Skin of body (tissue), 2 donors: Measurements from ENCODE around the gene COX10. TPM values are rescaled to one million over a fixed set of nuclear protein-coding genes. Genes with fewer than 3 reads are reported as not detected.
"Not testable (repeated sequence)": the region's sequence is repeated elsewhere in the genome, so short reads cannot be mapped to it uniquely, and the experiment has no call there.

ENCODE experiments used
- DNase-seq: peaks from one replicate; lab custom pipeline; 2025; lab: John Stamatoyannopoulos, UW
- total RNA-seq: library from RNA; depleted of rRNA; stranded (reverse); fragments of >200 nt; gene quantifications from one replicate; pipeline ENCODE4 v1.2.3, GENCODE V29; 2014

COX10 gene
- total RNA-seq: 13.8 TPM

DNA sequence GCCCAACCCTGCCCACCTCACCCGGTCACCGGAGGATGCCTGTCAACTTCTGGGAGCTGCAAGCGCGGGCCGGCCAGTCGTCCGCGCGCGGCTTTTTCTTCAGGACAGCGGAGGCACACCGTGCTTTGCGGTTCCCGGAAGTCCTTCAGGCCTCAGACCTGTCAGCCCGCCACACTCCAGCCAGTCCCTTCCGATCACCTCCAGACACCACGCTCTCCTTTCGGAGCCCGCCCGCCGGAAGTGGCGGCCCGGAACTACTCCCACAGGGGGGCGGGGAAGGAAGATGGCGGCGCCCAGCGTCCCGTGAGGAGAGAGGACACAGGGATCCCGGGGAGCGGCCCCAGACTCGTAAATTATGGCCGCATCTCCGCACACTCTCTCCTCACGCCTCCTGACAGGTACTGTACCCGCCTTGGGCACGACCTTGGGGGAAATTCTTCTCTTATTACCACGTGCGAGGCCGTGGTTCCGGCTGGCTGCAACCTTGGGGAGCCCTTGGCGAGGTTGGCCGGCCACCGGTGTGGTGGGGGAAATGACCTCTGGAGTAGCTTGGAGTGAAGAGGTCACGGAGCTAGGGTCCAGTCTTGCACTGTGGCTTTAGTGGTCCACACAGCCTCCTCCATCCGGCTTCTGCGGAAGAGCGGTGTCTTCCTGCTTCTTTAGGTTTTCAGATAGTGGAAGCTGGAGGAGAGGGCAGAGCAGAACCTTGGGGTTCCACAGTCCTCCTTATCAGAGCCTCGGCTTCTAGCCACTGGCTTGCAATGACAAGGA, at the start of gene COX10:
COX10 (plus strand) TSS at position 254 of the 771 bp plus-strand sequence; CDS start at position 356, 102 bp downstream.
- DNase-seq: peak; percentile 52

- not testable (repeated sequence) for DNase-seq
These were observed 47.5 kb upstream of the COX10 start for GRCh38 chr17:14021651-14022294.

DNA sequence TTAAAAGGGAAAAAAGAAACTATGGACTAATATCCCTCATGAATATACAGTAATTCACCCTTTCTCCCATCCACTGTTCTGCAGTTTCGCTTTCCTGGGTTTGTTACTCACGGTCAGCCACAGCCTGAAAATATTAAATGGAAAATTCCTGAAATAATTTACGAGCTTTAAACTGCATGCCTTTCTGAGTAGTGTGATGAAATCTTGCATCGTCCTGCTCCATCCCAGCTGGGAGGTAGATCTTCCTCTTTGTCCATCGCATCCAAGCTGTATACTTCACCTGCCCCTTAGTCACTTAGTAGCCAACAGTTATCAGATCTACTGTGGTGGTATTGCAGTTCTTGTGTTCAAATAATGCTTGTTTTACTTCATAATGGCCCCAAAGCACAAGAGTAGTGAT, 39.5 kb upstream of the COX10 start:
- not testable (repeated sequence) for DNase-seq

GRCh38 chr17:14032234-14032633, 37.1 kb upstream of the COX10 start:
- DNase-seq: no peak

GRCh38 chr17:14033166-14033565, 36.1 kb upstream of the COX10 start:
- no peak for DNase-seq

GRCh38 chr17:14037453-14037852, 31.9 kb upstream of the COX10 start:
- no peak for DNase-seq

DNA sequence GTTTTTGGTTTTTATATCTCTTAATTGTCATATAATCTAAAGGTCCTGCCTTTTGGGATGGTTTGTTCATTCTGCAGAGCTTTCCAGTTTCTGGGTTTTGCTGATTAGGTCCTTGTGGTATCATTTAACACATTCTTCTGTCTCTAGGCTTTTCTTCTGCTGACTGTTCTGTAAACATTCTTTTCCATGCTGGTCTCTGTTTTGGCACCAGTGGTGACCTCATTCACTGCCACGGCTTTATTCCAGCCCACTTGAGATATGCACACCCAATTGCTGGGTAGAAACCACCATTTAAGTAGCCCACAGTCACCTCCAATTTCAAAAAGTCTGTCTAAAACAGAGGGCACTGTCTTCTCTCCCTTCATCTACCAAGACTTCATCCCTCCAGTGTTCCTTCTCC, 31.1 kb upstream of the COX10 start:
- no peak for DNase-seq

GRCh38 chr17:14042411-14042810, 26.9 kb upstream of the COX10 start:
- DNase-seq: no peak

DNA sequence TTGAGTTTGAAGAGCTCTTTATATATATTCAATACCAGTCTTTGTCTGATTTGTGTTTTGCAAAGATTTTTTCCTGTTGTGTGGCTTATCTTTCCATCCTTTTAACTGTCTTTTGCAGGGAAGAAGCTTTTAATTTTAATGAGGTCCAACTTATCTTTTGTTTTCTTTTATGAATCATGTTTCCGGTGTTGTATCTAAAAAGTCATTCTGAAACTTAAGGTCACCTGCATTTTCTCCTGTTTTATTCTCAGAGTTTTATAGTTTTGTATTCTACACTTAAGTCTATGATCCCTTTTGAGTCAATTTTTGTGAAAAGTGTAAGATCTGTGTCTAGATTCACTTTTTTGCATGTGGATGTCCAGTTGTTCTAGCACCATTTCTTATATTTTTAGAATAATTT, 24.6 kb upstream of the COX10 start:
- no peak for DNase-seq

DNA sequence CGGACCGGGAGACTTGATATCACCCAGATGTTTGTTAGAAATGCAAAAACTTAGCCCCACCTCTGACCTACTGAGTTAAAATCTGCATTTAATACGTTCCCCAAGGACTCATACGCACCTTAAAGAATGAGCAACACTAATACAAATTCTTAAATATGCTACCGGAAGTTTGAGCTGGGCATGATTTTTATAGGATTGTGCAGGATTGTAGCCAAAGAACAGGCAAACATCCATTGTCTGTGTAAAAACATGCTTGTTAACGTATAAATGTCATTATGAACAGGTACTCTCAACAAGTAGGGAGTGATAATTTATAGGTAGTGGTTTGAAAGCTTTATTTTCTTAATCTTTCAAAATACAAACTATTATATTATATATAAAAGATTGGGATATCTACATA, 22.3 kb upstream of the COX10 start:
- DNase-seq: no peak

DNA sequence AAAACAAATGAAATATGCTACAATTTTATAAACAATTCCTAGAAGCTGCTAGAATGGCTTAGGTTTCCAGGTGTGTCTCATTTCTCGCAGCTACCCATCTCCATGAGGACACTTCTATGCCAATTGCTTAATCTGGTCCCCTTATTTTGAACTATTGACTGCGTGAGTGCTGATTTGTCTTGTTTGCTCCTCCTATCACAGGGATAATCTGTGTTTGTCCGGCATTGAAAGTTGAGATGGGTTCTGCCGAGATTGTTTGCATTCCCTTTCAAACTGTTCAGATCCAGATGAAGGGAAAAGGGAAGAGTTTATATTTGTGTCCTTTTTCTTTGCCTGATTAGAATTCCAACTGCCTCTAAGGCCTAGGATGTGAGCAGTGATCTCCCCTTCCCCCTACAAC, 21.7 kb upstream of the COX10 start:
- no peak for DNase-seq

DNA sequence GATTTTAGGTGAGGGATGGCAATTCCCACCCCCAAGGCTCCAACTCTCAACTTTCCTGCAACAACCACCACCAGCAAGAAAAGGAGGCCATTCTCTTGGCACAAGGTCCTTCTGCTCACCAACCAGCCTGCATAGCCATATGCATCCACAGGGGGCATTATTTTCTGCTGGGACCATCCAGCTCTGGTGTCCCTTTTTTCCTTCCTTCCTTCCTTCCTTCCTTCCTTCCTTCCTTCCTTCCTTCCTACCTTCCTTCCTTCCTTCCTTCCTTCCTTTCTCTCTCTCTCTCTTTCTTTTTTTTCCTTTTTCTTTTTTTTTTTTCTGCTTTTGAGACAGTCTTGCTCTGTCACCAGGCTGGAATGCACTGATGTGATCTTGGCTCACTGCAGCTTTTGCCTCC, 21.1 kb upstream of the COX10 start:
- DNase-seq: no peak

GRCh38 chr17:14050616-14051015, 18.7 kb upstream of the COX10 start:
- DNase-seq: no peak

DNA sequence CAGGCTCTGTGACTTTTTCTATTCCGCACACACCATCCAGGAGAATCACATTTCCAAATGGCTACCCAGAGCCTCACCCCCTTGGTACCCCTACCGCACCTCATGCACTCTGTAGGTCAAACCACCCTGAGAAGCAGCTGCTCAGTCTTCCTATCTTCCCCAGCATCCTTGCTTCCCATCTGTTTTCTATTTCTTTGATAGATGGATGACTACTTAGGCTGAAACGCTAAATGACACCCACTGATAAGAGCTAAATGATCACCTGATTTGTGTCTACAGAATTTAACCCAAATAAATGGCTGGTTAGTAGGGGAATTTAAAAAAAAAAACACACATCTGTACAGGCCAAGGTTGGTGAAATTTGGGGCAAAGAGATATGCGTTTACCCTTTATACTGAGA, 17.6 kb upstream of the COX10 start:
- DNase-seq: no peak

DNA sequence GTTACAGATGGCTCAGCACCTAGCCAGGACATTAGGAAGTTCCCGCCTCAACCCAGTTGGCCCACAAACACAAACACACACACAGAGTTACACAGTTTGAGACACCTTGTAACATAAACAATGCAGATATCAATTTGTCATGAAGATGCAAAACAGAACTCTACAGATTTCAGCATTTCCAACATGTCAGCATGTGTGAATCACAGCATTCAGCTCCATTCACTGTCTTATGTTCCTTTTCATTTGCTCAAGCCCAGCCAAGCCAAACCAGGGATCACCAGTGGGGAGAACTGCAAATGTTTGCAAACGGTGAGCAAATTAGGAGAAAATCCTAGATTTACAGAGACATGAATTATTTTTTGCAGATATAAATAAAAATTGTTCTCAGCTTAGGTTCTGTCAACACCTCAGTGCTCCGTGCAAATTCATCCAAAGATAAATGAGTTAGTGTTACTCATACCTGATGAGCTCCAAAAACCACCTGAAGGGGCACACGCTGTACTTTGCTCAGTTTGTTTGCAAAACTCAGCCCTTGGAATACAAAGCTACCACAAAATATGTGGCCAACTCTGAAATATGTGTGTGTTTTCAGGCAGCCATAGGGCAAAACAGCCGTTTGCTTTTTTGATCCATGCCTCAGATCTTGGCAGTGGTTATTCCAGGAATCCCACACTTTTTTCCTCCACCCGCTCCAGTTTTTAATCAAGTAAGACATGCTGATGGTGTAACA, 16.3 kb upstream of the COX10 start:
- no peak for DNase-seq

DNA sequence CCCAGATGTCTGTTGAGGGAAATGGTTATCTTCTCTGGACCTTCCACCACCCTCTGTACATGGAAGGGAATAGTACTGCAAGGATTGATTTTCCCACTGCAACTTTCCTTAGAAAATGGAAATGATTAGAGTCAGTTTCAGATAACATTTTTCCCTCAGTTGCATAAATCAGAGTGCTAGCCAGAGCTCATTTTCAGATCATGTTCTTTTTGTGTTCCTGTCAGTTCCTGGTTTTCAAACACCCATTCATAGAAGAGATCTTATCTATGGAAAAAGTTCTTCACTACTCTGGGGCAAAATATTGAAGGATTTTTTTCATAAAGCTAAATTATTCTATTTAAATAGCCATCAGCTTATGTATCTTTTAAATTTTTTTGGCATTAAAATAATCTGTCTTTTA, 11.7 kb upstream of the COX10 start:
- no peak for DNase-seq

DNA sequence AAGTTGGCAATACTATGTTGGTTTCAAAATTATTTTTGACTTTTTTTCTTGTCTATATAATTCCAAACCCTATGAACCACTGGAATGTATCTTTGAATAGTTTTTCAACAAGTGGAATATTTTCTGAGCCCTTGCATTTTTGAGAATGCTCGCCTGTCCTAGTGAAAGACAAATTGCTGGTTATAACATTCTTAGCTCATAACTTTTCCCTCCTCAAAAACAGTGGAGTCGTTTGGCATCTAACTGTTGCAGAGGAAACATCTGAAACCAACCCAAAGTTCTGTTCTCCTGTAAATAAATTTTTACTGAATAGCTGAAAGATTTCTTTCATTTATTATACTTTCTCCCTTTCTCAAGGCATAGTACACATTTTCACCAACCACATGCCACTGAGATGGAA, 11.3 kb upstream of the COX10 start:
- no peak for DNase-seq

- no peak for DNase-seq
These were observed 8.6 kb upstream of the COX10 start for GRCh38 chr17:14060706-14061105.

GRCh38 chr17:14061666-14062560, 7.4 kb upstream of the COX10 start:
- DNase-seq: no peak

DNA sequence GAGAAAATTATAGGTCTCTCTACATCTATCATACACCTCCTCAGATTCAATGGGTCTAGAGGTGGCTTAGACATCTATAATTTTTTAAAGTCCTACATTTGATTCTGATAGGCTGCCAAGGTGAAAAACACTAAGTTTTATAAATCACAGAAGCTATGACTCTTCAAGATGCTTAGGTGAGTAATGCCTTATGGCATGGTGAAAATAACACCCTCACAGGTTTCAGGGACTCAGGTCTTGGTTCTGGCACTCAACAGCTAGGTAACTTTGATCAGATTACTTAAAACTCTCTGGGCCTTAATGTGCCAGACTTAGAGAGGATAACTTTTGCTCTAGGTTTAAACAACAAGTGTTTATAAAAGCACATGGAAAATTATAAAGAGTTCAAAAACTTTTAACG, 2.0 kb upstream of the COX10 start:
- DNase-seq: no peak

- DNase-seq: no peak
These were observed 608 bp upstream of the COX10 start for GRCh38 chr17:14068542-14069250.
